Dermis microvascular lymphatic vessel endothelial cell (primary cell): Measurements from ENCODE around the gene YIPF5. TPM values are rescaled to one million over a fixed set of nuclear protein-coding genes. Genes with fewer than 3 reads are reported as not detected.

Experiments used
- DNase-seq, 2 donors: peaks; one replicate each; pipeline versions ENCODE4 v3.0.0 to v3.0.0-alpha.2; 2010; ENCODE audit warnings: low read depth in 2 of 2
- total RNA-seq: library from RNA; depleted of rRNA; stranded (reverse); fragments of >200 nt; gene quantifications from 2 replicates; pipeline ENCODE4 v1.2.1, GENCODE V29; 2014

The YIPF5 gene
- total RNA-seq, 1 donor from 2014 or later = 45.6 TPM

DNA sequence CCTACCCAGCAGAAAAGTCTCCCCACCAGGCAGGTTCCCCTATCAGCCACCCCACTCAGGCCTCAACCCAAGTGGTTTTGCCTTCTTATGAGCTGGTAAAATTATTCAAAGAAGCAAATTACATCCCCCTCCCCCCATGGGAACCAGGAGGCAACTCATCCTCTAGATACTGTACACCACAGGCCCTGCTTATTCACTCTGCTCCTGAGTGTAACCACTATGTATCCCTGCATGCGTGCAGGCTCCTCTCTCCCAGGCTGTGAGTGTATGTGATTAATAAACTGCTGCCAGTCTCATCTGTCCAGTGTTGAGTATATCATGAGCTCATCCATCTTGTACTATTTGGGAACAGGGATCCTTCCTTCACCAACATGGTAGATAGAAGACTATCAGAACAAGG, 8.8 kb upstream of the YIPF5 start:
- DNase-seq = no peak

DNA sequence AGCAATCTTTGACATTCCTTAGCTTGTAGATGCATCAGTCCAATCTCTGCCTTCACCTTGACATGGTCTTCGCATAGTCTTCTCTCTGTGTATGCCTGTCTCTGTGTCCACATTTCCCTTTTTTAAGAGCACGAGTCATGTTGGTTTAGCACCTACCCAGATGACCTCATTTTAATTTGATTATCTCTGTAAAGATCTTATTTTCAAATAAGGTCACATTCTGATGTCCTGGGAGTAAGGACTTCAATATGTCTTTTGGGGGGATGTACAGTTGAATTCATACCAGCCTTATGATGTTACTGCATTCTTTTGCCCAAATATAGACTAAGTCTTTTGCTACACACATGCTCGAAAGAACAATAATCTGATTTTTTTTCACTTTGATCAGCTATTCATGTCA, 7.1 kb upstream of the YIPF5 start:
- no peak for DNase-seq

DNA sequence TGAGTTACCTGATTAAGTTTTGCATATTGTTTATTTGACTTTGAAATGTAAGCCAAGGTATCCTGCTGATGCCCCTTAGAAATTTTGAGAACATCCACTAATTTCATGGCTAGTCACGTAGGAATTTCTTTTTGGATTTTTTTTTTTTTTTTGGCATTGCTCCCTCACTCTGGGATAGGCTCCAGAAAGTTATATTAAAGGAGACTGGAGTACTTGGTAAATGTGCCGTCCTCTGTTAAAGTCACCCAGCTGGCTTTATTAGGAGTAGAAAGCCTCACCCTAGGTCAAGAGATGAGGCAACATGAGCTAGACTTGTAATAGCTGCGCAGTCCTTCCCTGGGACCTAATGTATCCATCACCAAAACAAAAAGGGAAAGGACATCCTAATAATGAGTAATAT, 3.3 kb upstream of the YIPF5 start:
- DNase-seq = no peak

DNA sequence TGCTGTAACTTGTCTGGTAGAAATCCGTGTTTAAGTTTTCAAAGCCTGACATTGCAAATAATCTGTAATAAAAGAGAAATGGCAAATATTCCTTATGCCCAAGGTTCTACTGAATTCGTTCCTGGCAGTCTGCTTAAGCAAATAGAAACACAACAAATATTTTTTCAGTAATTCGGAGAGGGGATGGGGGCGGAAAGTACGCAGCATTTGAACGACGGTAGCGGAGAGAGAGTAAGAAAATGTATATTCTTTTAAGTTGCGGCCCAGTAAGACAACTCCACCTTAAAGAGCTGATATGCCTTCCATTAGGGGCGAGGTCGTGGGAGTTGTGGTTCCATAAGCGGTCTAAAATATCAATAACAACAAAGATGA, 569 bp downstream of the YIPF5 start:
- peak in 1 of 2 donors; percentile 19 for DNase-seq

DNA sequence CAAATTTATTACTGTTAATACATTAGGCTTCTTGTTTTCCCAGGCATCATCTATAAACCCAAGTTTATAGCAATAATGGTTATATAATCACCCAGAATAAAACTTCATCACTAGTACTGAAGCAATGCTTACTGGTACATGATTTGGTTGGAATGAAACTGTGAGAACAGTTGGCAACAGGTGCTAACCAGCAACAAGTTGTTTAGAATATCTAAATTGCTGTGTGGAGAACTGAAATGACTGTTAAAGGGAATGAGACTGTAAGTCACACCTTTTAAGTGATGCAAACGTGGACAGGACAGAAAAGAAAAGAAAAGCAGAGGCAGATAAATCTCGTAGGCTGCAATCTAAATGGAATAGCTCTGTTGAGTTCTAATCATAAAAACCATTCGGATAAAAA, 2.5 kb downstream of the YIPF5 start:
- DNase-seq = no peak

DNA sequence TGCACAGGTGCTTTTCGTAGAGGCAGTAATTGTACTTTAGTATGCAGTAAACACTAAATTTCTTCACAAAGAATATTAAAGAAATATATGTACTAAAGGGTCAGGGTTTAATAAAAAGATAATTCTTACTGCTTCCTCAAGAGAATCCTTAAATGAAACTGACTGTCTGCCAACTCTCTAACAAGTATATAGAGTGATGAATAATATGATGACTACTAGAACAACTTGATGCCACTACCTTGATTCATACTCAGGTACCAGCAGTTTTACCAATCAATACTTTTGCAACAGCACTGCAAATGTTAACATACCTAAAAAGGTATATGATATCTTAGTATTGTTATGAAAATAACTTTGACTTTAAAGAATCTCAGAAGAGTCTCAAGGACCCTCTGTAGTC, 3.8 kb downstream of the YIPF5 start:
- no peak for DNase-seq

DNA sequence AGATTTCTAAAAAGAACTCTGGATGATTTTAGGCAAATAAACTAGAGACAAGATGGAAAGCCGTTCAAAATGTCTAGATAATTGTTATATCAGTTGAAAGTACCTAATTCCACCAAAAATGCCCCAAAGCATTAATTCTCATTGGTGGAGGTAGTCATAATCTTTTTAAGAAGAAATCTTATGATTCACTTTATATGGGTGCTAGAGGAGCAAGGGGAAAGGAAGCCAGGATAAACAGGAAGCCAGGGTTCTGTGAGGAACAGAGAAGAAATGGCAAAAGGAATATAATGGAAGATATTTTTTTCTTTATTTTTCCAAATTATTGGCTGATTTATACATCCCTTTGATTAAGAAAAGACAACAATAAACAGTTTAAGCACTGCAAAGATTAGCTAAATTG, 7.8 kb downstream of the YIPF5 start:
- peak in 1 of 2 donors; percentile 64 for DNase-seq

DNA sequence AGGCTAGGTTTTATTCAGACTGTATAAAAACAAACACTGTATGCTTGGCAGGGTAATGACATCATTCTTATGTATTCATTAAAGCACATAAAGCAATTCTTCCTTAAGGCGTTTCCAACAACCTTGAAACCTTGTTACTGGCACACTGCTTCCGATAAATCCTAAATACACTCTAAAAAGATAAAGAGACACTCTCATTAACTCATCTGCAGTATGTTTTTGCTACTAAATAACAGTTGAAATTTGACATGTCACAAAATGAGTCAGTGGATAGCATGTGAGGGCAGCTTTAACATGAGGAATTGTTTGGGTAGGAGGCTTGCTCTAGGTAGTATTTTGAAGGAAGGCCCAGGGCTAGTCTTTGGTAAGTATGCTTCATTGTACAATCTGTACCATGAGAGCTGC, 13.7 kb downstream of the YIPF5 start:
- DNase-seq = peak in 1 of 2 donors; percentile 67

DNA sequence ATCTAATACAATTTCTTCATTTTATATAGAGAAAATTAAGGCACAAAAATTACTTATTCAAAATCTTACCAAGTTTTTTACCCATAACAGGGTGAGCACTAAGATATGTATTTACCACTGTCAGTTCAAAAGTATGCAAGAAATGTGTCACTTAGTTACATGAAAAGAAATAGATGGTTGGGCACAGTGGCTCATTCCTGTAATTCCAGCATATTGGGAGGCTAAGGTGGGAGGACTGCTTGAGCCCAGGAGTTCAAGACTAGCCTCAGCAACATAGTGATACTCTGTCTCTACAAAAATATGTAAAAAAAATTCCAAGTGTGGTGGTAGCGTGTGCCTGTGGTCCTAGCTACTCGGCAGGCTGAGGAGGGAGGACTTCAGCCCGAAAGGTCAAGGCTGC, 19.4 kb downstream of the YIPF5 start:
- DNase-seq = no peak

DNA sequence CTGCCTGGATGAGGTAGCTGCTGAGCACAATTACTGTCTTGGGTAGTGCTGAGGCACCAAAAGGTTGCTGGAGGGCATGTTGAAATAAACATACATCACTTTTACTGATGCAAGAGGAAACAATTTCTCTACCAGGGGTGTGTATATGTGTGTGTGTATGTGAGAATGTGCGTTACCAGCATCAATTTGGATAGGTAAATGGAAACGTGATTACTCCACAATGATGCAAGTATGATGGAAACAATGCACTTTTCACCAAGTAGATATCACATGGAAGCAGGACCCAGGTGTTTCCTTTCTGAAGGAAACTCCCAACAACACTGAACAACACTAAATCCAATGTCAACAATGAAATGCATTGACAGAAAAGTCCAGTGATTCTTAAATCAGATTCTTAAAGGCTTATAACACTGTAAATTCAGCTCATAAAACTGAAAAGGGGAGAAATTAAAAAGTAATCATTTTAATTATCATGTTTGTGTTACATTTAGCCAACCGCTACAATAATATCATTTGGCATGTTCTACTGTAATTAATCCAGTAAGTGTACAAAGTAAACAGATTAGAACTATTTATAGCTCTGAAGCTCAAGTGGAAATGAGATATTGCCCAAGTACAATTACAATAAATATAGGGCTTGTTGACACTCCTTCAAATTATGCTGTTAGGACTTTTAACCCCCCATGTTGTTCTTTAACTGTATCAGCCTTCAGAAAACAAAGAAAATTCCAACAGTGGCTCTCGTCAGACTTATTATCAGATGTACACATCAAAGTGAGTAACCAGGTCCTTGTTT, 25.3 kb downstream of the YIPF5 start:
- peak; percentile 98 to 99 for DNase-seq

DNA sequence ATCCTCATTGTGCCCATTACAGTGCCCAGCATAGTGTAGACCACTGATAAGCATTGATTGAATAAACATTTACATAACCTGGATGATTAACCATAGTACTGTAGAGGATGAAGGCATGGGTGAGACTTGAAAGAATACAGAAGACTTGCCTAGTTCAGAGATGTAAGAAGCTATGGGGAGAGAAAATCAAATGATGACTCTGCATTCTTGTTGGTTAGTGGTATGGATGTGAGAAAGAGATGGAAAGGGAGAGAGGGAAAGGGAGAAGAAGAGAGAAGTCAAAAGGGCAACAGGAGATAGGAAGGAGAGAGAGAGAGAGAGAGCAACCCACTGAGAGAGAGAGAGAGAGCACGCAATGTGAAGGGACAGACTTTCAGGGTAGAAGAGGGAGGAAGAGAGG, 26.8 kb downstream of the YIPF5 start:
- DNase-seq = no peak

DNA sequence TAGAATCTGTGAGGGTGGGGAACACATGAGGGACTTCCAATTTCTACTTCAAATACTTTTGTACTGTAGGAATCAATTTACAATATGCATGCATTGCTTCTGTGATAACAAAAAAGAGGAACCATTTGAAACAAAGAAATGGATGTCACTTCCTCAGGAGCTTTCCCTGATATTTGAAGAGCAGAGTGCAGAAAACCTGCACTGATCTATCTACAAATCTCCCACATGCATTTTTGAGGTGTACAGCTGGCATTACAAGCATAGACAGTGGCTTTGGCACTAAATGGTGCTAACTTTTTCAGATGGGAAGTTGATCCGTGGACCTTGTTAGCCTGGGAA, 27.7 kb downstream of the YIPF5 start:
- DNase-seq = no peak

DNA sequence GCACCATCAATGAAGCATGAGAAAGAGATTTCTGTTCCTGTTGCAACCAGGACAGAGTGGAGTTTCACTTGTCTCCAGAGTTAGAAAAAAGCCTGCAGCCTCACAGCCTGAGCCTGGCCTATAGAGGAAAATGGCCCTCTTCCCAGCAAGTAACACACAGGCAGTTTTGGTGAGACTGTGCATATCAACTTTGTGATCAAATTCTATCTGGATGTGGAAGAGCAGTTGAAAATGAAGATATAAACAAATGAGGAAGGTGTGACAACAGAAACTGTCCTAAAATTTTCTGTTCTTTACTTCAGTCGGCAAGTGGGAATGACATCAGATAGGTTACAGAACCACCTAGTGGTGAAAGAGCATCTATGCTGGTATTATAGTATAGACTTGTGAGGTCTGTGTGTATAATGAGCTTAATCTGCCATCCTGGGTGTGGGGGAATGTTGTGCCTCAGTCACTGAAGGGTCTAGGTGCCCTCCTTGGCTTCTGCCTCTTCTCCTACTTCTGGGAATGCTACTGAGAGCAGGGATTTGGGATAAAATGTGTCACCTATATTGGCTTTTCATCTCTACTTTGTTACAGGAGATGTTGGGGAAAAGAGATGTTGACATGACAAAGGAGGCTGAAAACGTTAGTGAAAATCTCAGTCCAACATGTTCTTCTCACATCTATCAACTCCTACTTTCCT, 28.2 kb downstream of the YIPF5 start:
- peak; percentile 31 to 62 for DNase-seq

DNA sequence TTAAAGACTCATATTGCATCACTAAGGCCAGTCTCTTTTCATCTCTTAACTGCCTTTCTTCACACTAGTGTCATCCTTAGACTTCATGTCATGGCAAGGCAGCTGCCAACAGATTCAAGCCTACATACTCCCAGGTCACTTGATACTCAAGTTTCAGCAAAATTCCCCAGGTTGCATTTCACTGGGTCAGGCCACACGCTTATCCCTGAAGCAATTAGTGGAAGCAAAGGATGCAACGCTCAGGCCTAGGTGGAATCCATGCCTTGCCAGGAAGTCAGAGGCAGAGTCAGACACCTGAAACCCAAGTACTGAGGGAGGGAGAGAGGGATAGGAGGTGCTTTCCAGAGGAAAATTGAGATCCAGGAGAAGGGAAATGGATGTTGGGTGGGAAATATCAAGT, 28.9 kb downstream of the YIPF5 start:
- no peak for DNase-seq

DNA sequence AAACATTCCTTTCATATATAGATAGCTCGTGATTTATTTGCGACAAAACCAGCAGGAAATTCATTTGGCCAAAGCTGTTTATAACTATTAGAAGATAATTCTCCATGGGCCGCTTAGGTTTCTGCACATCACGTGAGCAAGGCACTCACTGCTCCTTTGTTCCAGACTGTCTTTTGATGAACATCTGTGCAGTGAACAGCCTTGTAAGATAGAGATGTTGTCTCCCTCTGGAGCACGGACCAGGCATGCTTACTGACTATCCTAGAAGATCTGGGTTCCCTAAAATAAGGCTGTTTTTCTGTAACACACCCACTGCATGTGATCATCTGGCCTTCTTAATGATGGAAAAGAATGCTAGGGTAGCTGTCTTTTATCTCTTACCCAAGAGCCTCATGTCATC, 30.9 kb downstream of the YIPF5 start:
- no peak for DNase-seq

DNA sequence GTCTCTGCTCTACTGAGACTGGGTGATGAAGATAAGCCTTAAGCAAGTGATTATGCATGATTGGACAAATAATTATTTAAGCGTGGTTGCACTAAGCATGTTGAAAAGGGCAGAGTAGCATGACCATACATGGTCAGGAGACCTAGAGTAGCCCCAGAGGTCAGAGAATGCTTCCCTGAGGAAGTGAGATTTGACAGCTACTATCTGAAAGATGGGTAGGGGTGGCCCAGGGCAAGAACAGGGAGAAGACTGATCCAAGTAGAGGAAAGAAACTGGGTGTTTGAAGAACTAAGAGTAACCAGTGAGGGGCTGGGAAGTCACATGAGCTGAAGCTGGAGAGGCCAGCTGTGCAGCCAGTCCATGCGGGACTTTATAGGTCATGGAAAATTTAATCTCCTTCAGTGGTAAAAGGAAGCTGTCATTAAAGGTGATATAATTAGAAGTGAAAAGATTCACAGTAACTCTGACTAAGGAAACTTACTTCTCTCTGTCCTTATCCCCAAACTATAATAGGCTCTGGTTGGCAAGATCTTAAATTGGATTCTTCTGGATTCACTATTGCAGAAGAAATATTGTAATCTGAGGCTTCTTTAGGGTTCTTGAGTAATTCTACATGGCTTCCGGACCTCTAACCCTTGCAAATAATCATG, 35.2 kb downstream of the YIPF5 start:
- DNase-seq = no peak

DNA sequence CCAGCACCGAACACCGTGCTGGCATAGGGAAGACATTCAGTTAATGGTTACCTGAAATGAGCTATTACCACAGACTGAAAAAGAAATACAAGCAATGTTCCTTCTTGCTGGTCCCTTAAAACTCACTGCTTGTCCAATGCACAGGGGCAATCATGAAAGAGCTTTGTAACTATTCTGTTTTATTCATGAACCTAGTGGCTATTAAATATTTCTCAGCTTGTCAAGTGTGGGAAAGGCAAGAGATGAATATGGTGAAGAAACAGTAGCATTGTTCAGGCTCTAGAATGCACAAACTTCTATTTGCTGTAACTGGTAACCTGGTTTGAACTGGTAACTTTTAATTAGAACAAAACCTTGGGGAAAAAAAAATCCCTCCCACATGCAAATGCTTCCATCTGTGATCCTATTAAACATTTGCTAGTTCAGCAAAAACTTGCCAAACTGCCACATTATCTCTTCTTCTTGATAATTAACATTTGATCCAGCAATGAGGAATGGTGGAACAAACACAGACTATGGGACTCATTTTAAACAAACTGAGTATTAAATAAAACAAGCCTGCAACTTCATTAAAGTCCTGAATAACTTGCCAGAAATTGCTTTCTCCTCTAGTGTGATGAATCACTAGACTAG, 36.1 kb downstream of the YIPF5 start:
- no peak for DNase-seq

DNA sequence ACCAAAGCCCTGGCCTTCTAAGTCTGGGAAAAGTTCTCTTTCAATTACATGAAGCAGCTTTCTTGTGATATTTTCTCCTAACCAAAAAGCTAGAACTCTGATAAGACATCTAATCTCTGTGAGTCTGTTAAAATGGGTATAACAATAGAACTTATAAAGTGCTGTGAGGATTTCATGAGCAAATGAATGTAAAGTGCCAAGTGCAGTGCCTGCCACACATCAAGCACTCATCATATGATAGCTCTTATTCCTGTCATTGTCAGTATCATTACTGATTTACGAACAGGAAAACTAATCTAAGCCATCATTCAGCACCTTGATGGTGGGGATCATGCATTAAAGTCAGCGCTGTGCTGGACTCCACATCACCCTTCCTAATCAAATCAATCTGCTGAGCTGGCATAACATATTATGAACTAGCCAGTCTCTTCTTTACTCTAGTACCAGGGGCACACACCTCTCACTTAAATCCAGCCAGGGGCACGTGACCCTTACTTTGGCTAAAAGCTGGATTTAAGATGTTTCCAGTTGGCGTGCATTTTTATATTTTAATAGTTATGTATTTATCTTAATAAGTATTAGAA, 37.3 kb downstream of the YIPF5 start:
- no peak for DNase-seq

DNA sequence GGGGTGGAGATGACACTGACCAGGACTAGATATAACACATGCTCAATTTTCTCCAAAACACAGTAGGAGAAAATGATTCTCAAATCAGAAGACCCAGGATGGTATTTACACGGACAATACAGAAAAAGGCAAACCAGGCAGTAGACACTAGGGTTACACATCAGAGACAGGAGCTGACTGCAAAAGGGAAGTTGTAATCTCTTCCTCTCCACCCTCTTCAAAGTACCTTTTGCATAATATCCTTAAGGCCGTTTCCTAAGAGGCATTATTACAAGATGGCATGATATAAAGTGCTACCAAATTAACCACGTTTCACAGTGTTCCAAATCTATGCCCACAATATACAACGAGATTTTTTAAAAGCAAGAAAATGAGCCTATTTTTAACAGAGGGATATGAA, 39.2 kb downstream of the YIPF5 start:
- no peak for DNase-seq

DNA sequence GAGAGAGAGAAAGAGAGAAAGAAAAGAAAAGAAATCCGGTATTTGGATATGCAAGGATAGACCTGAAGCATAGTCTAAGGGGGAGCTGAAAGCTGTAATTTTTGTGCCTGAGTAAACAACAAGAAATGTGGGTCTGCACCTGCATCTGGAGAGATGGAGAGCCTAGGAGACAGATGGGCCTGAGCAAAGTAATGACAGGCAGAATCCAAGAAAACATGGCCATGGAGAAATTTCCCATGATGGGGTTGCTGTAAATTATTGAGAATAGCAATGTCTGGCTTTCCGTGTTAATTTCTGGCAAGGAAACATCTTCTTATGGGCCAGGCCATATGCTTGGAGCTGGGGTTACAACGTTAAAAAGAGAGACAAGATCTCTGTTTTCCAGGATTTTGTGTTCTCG, 40.2 kb downstream of the YIPF5 start:
- no peak for DNase-seq

DNA sequence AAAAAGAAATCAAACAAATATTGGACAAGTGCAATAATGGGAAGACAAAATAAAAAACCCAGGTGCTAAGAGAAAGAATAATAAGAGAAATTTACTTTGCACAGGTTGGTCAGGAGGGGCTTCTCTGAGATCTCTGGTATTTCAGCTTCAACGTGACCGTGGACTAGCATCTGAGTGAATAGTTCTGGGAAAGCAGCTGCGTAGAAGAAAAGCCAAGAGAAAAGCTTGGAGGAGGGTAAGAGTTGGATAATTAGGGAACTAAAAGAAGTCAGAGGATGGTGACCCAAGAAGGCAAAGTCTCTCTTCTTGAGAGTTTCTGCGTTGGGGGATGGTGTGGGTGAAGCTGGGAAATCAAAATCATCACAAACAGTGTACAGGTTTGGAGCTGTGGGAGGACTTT, 41.6 kb downstream of the YIPF5 start:
- DNase-seq = no peak

DNA sequence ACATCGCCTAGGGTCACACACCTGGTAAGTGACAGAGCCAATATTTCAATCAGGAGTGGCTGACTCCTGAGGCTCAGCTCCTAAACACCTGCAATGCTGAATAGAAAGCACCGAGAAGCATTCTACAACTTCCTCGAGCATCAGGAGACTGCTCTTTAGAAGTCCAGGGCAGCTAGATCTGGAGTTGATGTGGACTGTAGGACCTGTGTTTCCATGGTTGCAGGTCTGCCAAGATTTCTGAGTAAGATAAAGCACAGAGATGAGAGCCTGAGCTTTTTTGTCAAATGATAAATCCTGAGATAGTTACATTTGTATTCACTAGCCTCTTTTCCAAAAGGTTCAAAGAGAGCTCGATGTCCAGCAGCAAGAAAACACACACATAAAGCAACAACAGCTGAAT, 43.8 kb downstream of the YIPF5 start:
- DNase-seq = no peak
